GM19328 (cell line): ENCODE measurements around the gene MAN1C1.

Source experiments
- ATAC-seq: cut with Tn5 transposase; IDR thresholded peaks from one replicate; pipeline ENCODE4 v1.9.1; 2021; ENCODE audit warnings: mild to moderate bottlenecking, moderate library complexity; ENCODE audit not compliant: unreplicated experiment

The MAN1C1 gene

DNA sequence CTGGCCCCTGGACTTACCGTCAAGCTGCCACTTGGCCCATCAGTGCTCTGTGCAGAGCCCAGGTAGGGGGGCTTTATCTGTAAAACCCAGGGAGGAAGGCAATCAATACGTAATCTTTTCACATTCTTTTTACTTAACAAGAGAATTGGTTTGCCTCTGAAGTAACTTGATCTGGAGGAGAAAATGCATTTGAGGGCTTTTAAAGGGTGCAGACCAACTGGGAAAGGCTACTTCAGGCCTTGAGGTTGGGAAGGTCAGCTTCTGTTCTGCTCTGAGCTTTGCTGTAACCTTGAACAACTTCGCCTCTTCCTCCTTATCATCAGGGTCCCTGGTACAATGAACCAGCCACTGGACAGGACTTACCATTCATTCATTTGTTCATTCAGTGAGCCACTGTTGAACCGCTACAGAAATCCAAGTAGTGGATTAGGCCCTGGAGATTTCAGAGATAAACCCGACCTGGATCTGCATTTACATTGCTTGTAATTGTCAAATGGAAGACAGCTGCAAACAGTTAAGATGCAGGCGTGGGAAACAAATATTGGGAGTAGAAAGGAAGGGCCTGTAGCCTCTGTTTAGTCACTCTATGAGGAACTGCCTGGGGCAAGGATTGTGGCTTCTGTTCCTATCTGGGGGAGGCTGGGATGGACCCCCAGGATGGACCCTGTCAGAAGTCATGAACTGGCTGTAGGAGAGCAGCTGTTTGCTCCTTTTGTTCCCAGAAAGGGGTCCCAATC is 90.9 kb downstream of the MAN1C1 start:
- ATAC-seq = no peak

DNA sequence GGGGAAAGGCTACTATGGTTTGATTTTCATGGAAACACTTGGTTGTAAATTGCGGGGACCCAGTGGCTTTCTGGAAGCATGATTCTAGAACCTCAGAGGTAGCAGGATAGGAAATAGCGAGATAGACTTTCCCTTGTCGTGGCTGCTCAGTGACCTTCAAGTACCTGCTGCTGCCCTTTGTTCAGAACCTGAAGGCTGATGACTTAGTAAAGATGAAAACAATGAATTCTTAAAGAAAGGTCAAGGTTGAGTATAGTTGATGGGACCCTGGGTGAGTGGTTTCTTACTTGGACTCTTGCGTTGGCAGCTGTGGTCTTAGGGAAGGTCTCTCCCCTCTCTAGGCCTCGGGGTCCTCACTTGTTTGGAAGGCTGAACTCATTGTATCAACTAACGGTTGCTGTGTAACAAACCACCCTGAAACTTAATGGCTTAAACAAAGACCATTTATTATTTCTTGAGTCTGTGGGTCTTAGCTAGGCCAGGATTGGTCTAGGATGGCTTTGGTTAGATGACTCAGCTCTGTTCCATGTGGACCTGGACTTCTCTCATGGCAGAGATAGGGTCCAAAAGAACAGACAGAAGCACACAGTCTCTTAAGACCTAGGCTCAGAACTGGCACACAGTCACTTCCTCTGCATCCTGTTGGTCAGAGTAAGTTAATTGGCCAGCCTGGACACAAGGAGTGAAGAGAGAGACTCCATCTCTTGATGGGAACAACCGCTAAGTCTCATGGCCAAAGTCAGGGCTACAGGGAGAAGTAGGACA is 94.2 kb downstream of the MAN1C1 start:
- ATAC-seq = no peak

DNA sequence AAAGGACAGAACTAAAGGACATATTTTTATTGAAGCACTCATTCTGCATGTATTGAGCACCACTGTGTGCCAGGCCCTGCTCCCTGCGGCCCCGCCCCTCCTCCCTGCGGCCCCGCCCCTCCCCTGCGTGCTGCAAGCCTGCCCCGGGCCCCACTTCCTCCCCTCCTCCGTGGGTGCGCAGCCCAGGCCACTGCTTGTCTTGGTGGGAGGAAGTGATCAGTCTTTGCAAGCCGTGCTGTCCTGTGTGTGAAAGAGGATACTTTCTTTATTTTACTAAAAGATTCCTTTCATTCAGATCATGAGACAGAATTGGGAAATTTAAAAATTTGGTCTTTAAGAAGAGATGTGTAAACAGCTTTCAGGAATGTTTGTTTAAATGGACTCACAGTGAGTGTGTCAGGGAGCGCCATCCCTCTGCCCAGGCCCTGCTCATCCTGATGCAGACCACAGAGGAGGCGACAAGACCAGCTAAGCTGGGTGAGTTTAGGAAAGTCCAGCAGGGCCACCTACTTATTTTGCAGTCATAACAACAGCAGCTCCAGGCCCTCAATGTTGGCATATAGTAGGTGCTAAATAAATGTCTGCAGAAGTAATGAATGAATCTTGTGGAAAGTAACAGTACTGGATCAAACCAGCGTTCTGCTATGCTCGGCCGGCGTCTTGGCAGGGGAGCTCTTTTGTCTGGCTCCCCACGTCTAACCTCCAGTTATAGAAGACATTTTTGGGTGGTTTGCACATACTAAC is 95.1 kb downstream of the MAN1C1 start:
- ATAC-seq = no peak

DNA sequence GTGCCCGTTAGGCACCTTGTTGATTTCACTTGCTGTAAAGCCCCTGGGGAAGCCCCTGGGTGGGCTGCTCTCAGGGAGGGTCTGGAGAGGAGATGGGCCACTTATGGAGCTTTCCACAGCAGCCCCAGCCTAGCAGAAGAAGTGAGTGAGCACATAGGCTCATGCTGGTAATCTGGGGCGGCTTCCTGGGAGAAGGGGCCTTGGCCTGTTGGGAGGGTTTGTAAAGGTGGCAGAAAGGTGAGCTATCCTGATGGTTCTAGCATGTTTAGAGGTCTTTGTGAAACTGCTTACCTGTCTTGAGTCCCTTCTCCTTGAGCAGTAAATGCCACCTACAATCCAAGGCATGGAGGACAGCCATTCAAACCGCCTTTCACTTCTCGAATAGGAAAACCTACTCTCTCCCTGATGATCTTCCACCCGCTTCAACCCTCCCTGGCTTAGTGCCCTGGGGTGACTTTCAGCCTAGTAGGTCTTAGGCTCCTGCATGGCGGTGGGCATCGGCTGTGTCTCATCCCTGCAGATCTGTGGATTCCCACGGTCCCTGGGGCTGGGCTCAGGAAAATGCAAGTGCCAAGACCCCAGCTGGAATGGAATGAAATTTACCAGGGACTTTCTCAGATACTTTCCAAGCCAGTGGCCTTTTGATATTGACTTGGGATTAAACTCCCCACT is 95.8 kb downstream of the MAN1C1 start:
- no peak for ATAC-seq

DNA sequence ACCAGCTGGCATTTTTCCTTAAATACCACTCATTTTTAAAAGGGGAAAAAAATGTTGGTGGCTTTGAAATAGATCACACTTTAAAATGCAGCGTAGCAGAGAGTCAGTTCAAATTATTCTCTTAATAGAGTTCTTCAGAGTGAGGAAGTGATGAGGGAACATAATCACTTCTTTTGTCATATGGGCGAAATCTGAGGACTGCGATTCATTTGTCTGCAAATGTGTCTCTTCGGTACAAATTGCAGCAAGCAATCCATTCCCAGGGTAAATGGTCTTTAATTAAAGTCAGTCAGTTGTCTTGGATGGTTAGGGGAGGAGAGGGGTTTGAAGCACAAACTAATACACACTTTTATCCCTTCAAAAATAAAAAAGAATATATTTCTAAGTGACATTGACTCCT is 97.4 kb downstream of the MAN1C1 start:
- no peak for ATAC-seq

DNA sequence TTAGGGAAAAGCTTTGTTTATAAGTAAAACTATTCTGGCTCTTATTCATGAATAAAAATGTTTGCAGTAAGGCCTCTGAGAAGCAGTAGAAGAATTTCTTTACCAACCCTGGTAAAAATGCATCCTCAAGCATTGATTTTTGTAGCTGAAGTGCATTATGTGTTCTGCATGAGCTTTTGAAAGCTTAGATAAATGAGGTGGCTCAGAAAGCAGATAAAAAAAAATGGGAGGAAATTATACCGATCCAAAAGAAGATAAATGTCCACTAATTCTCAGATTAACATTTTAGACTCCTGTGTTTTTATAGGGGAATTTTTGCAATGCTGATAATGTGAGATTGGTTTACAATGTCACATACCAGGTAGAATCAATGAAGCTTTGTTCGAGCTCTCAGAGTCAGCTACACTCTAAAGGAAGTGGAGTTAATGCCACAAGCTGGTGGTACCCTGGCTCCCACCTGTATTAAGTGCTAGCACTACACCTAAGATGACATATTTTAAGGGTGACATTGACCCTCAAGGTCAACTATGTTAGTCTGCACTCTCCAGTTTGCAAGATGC is 97.9 kb downstream of the MAN1C1 start:
- ATAC-seq = no peak

DNA sequence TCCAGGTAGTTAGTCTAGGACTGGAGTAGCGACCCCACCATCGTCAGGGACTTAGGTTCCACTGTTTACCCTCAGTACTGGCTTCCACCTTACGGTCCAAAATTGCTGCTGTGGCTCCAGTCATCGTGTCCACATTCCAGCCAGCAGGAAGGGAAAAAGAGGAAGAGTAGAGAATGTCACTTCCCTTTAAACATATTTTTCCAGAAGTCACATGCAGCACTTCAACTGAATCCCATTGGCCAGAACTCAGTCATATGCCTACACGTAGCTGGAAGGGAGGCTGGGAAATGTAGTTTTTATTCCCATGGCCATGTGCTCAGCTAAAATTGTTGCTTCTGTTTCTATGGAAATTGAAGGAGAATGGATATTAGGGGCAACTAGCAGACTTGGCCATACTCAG is 99.3 kb downstream of the MAN1C1 start:
- no peak for ATAC-seq

DNA sequence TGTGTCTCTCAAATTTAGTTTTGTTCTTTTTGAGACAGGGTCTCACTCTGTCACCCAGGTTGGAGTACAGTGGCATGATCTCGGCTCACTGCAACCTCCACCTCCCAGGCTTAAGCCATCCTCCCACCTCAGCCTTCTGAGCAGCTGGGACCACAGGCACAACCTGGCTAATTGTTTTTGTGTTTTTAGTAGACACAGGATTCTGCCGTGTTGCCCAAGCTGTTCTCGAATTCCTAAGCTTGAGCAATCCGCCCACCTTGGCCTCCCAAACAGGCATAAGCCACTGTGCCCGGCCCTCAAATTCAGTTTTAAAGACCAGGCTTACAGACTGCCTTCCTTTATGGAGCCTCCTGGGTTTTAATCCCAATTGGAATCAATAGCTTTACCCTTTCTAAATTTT is 99.7 kb downstream of the MAN1C1 start:
- no peak for ATAC-seq

DNA sequence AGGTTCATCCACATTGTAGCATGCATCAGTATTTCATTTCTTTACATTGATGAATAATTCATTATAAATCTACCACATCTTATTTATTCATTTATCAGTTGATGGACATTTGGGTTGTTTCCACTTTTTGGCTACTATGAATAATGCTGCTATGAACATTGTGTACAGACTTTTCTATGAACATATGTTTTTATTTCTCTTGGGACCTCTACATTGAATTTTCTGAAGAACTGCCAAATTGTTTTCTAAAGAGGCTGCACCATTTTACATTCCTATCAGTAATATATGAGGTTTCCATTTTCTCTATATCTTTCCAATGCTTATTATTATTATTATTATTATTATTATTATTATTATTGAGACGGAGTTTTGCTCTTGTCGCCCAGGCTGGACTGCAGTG is 102.1 kb downstream of the MAN1C1 start:
- no peak for ATAC-seq

DNA sequence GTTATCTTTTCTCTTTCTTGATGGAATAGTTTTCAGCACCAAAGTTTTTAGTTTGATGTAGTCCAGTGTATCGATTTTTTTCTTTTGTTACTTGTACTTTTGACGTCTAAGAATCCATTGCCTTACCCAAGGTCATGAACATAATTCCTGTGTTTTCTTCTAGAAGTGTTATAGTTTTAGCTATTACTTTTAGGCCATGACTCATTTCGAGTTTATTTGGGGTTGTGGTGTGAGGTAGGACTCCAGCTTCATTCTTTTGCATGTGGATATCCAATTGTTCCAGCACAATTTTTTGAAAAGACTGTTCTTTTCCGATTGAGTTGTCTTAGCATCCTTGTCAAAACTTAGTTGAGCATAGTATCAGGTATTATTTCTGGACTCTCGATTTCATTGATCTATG is 104.0 kb downstream of the MAN1C1 start:
- no peak for ATAC-seq

DNA sequence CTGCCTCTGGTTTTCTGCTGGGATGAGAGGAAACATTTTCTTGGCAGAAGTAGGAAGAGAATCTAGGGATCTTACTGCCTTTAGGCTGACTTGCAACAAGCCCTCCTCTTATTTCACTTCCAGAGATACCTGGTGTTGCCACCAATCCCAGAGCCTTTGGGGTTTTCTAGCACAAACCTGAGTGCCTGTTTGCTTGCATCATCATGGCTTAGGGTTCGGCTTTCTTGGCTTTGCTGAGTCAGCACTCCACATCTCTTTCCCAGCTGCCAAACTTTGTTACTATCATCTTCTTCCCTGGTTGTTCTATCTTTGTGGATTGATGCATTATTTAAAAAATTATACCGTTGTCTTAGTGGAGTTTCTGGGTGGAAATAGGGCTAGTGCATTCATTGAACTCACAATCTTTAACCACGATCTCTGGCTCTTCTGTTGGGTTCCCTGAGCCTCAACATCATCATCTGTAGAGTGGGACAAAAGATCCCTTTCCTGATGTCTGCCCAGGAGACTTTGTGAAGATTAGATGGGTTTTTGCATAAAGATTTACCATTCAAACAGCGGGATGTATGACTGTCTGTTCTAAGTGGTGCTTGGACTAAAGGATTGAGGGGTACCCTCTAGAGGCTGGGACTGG is 106.8 kb downstream of the MAN1C1 start:
- ATAC-seq = no peak

DNA sequence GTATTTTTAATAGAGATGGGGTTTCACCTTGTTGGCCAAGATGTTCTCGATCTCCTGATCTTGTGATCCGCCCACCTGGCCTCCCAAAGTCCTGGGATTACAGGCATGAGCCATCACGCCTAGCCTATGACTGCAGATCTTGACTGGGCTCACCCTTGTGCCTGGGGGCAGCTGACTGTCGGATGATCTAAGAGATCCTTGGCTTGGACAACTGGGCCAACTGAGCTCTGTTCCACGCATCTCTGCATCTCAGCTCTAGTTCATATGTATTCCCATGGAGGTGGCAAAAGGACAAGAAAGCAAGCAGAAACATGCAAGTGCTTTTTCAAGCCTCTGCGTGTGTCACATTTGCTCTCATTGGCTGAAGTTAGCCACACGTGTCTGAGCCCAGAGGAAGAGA is 107.6 kb downstream of the MAN1C1 start:
- no peak for ATAC-seq

DNA sequence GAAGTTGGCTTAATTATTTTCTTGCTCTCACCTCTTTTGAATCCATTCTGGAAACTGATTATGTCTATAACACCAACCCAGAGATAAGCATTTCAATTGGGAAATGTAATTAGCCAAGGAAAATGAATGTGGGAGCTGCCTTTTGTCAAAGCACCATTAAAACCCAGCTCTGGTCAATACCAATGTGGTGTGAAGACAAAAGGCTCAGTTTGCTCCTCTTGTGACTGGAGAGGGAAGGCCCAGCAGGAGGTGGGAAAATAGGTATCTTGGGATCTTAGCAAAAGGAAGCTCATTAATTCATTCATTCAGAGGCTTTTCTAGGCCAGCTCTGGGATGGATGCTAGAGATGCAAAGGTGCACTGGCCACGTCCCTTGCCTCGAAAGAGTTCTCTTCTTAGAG is 108.4 kb downstream of the MAN1C1 start:
- ATAC-seq = no peak

DNA sequence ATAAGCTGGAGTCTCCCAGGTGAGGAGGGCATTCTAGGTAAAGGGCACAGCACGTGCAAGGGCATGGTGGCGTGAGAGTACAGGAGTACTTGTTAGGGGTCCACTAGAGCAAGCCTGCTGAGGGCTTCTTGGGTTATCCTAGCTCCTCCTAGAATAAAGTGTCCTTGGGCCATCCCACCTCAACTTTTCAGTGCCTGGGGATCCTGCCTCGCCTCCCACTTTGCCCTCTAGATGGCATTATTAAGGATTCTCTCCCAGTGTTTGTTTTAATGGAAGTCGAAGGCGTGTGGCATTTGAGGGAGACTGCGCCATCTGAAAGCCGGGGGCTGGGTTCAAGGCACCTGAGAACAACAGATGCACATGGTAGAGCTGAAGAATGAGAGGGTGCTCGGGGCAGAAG is 108.9 kb downstream of the MAN1C1 start:
- ATAC-seq = no peak

DNA sequence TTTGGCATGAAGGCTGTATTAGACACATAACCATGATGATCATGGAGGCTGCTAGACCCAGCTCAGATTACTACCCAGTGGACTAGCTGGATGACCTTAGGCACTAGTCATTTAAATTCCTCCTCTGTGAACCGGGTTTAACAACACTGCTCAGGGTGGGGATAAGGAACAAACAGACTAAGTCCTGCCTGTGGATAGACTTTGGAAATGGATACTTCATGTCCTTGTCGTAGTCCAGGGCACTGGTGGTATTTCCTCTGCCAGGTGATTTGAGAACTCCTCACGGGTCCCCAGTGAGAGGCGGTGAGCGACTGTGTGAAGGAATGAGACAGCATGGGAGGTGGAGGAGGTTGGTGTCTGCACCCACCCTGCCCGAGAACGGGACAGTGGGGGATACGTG is 110.5 kb downstream of the MAN1C1 start:
- no peak for ATAC-seq

DNA sequence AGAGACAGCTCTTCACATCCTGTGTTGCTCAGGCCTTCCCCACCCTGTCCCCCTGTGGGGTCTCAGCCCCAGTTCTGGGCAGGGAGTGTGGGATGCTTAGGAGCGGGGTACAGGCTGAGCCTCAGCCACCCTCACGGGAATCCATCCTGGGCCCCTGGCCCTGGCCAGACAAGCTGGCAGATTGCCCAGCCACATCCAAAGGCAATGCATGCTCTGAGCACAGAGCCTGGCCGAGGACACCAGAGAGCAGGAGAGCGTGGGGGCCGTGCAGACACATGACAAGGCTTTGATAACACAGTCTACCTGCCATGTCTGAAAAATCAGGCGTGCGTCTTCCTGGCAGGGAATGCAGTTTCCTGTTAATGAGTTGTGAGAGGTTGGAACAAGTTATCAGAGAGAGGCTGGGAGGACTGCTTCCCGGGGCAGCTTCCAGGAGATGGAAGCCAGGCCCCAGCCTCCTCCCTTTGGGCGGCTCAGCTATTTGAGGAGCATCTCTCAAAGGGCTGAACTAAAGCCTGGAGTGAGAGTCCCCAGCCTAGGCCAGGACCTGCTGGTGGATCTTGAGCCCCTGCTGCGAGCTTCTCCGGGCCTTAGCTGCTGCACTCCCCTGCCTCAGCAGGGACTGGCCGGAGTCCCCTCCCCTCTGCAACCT is 111.2 kb downstream of the MAN1C1 start:
- ATAC-seq = no peak

DNA sequence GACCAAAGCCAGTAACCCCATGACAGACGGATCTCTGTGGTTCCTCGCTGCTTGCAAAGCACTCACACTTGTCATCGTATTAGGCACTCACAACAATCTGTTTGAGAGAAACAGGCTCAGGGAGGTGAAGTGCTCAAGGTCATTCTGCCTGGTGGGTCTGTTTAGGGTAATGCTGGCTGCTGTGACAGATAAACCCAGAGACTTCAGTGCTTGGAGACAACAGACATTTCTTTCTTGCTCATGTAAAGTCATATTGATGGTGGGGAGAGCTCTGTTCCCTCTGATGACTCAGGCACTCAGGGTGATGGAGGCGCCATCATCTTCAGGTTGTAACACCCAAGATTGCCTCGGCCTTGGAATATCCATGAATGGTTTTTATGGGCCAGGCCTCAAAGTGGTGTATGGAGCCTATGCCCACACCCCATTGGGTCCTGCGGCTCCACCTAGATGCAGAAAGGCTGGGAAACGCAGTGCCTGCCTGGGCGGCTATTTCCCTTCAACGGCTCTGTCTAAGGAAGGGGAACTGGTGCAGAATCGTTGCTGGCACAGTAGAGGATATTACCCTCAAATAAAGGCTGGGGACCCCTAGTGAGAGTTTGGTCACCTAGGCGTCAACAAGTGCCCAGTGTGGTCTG is 111.8 kb downstream of the MAN1C1 start:
- no peak for ATAC-seq

DNA sequence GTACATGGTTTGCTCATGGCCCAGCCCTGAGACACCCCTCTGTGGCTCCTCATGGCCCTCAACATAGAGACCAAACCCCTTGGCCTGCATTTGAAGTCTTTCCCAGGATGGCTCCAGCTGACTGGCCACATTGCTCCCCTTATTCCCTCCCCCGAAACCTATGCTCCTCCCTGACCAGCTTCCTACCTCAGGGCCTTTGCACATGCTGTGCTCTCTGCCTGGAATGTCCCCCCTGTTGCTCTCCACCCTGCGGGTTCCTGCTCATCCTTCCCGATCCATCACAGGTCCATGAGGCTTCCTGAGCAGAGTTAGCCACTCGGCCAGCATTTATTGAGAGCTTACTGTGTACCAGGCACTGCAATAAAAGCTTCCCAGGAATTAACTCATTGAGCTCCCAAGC is 112.5 kb downstream of the MAN1C1 start:
- no peak for ATAC-seq

DNA sequence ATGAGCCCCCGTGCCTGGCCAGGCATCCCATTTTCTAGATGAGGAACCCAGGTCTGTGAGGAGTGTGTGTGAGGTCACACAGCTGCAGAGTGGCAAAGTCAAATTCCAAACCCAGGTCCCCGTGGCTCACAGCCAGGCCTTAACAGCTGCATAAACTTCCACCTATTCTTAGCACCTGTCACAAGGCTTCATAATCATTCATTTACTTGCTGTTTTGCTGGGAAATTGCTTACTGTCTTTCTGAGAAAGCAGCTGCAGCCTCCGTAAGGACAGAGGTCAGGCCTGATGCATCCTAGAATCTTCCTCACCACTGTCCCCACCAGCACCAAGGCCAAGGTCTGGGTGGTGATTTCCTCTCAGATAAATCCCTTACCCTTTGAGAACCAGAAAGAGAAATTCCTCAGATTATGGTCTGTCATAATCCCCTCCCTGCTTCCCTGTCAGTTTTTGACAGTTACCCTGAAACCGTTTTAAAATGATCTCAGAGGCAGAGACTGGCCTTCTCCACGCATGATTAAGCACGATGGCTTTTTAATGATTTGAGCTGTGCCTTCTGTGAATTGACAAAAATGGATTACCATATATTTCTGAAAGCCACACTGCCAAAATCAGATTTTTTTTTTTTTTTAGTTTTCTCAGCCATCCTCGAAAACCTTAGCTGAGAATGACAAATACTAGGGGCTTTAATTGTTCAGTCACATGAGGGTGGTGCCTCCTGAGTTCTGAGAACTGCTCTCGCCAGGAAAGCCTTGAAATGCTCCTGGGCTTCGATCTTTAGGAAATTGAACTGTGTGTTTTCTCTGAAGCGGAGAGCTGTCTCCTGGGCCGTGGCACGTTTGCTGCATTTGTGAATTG is 113.4 kb downstream of the MAN1C1 start:
- ATAC-seq = no peak
